D341Med (cell line): Measurements from ENCODE around the gene PSPH.
"Not testable (repeated sequence)": the region's sequence is repeated elsewhere in the genome, so short reads cannot be mapped to it uniquely, and the experiment has no call there.

Experiments
- DNase-seq: peaks from one replicate; pipeline ENCODE4 v3.0.0; 2012; ENCODE audit warnings: low spot score

Gene PSPH

DNA sequence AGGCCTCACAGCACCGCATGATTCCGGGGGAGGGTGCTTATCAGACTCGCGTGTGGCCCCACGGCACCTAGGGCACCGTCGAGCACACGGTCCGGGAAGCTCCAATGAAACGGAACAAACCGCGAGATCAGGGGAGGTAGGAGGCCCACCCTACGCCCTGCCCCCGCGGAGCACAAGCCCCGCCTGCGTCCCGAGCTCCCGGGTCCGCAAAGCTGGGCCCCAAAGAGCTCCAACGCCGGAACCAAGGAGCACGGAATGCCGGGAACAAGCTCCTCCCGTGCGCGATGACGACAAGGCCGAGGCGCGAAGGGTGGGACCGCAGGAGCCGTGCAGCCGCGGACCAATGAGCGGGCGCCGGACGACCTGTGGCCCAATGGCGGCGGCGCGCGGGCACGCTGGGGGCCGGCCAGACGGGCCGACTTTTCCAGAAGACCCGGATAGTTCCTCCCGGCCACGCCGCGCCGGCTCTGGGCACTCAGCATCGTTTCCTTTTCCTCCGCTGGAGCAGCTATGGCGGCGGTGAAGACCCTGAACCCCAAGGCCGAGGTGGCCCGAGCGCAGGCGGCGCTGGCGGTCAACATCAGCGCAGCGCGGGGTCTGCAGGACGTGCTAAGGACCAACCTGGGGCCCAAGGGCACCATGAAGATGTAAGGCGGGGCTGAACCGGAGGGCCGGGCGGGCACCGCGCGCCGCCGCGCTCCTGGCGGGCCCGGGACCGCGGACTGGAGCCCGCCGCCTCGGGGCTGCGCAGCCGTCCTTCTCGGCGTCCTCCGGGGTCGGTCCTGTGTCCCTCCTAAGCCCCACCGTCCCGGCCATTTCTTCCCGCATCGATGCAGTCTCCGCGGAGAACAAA lies at the start of gene PSPH, which contains the start of gene CCT6A:
Gene PSPH (minus strand): TSS at position 106 of the 853 bp plus-strand sequence. CDS start 30,232 bp downstream, outside the sequence.
Gene CCT6A (plus strand): TSS at position 427 of the 853 bp plus-strand sequence. CDS start 84 bp downstream, at position 511.
- peak; percentile 96 for DNase-seq

GRCh38 chr7:56099653-56100052 lies 48.4 kb upstream of the PSPH start:
- DNase-seq, result no peak

DNA sequence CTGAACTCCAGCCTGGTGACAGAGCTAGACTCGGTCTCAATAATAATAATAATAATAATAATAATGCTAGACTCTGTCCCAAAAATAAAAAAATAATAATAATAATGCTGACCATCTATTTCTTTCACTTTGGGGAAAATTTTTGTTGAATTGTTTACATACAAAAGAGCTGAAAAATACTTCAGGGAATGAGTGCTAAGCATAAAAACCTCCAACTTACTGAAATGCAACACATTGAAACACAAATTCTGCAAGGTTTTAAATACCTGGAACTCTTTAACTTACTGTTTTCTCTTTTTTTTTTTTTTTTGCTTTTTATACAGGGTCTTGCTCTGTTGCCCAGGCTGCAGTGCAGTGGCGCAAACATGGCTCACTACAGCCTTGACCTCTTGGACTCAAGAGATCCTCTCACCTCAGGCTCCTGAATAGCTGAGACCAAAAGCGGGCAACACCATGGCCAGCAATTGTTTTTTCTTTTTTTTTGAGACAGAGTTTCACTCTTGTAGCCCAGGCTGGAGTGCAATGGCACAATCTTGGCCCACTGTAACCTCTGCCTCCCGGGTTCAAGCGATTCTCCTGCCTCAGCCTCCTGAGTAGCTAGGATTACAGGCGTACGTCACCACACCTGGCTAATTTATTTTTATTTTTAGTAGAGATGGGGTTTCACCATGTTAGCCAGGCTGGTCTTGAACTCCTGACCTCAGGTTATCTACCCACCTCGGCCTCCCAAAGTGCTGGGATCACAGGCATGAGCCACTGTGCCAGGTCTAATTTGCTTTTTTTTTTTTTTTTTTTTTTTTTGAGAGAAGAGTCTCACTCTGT lies 47.2 kb upstream of the PSPH start:
- not testable (repeated sequence) for DNase-seq

DNA sequence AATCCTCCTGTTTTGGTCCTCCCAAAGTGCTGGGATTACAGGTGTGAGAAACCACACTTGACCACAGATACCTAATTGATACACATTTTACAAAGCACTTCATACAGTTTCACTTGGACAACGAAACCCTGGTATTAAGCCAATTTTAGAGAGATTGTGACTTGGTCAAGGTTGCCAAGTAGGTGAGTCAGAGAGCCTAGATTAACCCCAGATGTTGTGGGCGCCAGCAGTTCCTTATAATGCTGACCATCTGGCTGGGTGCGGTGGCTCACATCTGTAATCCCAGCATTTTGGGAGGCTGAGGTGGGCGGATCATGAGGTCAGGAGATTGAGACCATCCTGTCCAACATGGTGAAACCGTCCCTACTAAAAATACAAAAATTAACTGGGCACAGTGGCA lies 46.5 kb upstream of the PSPH start:
- no peak for DNase-seq

- peak; percentile 73 for DNase-seq
These were observed 41.7 kb upstream of the PSPH start, which contains the start of gene PHKG1 for GRCh38 chr7:56092789-56093531. TSS of gene PHKG1 (minus strand) at chr7:56092952. CDS start at chr7:56088941, 4,011 bp downstream.

- not testable (repeated sequence) for DNase-seq
These were observed 41.1 kb upstream of the PSPH start for GRCh38 chr7:56092388-56092787.

- DNase-seq, result no peak
These were observed 40.3 kb upstream of the PSPH start for GRCh38 chr7:56091591-56091990.

GRCh38 chr7:56087445-56087844 lies 36.2 kb upstream of the PSPH start:
- DNase-seq, result no peak

DNA sequence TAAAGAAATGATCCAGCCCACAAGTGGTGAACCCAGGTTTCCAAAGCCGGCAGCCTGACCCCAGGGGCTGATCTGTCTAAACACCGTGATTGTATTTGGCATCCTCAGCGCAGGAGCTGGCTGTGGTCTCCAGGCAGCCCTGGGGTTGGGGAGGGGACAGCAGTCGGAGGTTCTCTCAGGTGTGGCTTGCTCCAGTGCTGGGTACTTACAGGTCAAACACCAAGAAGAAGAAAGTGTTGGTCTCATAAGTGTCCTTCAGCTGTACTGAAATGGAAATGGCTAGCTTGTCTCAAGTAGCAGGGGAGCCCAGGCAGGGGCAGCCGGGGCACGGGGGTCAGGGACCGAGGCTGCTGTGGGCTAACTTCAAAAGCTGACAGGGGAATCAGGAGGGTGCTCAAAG lies 35.5 kb upstream of the PSPH start:
- DNase-seq, result no peak

GRCh38 chr7:56083150-56083785 lies 32.0 kb upstream of the PSPH start:
- DNase-seq, result no peak

GRCh38 chr7:56081626-56082340 lies 30.5 kb upstream of the PSPH start:
- no peak for DNase-seq

DNA sequence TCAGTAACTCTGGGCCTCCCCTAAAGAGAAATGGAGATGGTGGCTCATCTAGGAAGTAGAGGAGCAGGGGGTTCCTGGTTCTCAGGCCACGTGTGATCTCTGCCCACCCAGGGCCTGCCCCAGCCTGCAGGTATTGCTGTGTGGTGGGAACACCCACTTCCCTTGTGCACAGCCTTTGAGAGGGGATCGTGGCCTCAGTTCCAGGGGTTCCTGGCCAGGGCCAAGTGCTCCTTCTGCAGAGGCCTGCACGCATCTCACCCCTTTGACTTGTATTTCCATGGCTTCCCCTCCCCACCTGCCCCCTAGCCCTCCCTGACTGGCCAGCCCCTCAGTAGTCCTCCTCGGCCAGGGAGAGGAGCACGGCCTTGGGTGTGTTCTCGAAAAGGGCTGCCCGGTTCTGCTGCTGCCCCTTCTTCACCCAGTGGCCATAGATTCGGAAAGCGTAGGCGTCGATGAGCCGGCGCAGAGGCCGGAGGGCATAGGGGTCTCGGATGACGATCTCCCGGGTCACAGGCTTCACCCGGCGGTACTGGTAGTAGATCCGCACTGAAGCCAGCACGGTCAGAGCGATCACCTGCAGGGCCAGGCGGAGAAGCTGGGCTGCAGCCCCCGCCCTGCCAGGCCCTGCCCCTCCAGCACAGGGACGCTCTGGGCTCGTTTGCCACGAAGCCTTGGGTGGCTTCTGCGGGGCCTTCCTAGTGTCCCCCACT lies 29.6 kb upstream of the PSPH start:
- DNase-seq, result not testable (repeated sequence)

DNA sequence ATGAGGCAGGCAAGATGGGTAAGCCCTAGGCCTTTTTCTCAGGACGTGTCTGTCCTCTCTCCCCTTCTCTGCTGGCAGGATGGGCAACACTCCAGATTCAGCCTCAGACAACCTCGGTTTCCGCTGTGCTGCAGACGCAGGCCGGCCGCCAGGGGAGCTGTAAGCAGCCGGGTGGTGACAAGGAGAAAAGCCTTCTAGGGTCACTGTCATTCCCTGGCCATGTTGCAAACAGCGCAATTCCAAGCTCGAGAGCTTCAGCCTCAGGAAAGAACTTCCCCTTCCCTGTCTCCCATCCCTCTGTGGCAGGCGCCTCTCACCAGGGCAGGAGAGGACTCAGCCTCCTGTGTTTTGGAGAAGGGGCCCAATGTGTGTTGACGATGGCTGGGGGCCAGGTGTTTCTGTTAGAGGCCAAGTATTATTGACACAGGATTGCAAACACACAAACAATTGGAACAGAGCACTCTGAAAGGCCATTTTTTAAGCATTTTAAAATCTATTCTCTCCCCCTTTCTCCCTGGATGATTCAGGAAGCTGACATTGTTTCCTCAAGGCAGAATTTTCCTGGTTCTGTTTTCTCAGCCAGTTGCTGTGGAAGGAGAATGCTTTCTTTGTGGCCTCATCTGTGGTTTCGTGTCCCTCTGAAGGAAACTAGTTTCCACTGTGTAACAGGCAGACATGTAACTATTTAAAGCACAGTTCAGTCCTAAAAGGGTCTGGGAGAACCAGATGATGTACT lies 28.4 kb upstream of the PSPH start:
- no peak for DNase-seq

GRCh38 chr7:56078196-56078595 lies 27.0 kb upstream of the PSPH start:
- DNase-seq, result no peak

GRCh38 chr7:56077681-56078080 lies 26.4 kb upstream of the PSPH start:
- DNase-seq, result no peak

DNA sequence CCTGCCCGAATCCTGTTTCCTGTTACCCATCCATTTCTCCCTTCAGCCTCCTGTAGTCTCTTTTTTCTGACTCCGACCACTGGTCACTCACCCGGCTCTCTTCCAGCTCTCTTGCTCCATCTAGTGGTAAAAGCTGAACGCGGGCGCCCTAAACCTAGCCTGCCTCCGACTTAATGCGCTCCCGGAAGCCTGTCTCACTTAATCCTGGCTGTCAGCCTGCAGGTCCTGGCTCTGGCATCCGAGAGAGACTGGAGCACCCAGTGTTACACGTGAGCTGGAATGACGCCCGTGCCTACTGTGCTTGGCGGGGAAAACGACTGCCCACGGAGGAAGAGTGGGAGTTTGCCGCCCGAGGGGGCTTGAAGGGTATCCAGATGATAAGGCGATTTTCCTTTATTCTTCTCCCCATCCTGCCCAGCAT lies 23.1 kb upstream of the PSPH start:
- DNase-seq, result peak; percentile 88

DNA sequence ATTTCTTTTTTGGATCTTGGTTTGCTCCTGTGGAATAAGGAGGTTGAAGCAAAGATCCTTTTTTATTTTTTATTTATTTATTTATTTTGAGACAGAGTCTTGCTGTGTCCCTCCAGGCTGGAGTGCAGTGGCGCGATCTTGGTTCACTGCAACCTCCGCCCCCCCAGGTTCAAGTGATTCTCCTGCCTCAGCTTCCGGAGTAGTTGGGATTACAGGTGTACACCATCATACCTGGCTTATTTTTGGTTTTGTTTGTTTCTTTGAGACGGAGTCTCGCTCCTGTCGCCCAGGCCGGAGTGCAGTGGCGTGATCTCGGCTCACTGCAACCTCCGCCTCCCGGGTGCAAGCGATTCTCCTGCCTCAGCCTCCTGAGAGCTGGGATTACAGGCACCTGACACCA lies 15.1 kb upstream of the PSPH start:
- not testable (repeated sequence) for DNase-seq

DNA sequence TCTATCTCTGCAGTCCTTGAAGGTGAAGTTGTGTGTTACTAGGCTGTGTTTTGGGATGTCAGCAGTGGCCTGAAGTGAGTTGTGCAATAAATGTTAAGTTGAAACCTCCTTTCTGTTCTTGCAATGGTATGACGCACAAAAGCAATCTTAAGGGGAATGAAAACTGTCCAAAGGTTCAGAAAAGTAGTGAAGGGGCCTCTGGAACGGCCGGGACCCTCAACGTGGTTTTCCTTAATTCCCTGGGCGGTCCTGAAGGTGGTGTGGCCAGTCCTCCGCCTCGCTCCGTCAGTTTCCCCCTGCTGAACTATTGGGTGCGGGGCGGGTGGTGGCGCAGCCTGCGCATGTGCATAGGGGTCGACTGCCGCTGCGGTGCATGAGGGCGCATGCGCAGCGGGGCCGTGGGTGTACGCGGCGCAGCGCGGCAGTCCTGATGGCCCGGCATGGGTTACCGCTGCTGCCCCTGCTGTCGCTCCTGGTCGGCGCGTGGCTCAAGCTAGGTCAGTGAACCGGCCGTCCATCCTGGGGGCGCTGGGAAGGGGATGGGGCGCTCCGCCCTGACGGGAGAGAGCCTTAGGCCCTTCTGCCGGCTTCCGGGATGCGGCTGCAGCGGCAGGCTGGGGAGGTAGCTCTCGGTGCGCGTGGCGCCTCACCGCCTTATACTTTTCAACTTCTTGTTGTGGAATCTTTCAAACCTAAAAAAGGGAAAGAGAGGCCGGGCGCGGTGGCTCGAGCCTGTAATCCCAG lies 12.8 kb upstream of the PSPH start, which contains the start of gene SUMF2:
Gene SUMF2 (plus strand): TSS at position 405 of the 744 bp plus-strand sequence. CDS start 26 bp downstream, at position 431.
- peak; percentile 98 for DNase-seq

GRCh38 chr7:56063500-56063881 lies 12.2 kb upstream of the PSPH start:
- no peak for DNase-seq
